NCI-H524 treated with DMSO at 0.1 percent for 48 hours (cell line): ENCODE results near the gene FOXN4.

Experiments
- DNase-seq: peaks from one replicate; lab custom pipeline; 2025; lab: John Stamatoyannopoulos, UW

Gene FOXN4

DNA sequence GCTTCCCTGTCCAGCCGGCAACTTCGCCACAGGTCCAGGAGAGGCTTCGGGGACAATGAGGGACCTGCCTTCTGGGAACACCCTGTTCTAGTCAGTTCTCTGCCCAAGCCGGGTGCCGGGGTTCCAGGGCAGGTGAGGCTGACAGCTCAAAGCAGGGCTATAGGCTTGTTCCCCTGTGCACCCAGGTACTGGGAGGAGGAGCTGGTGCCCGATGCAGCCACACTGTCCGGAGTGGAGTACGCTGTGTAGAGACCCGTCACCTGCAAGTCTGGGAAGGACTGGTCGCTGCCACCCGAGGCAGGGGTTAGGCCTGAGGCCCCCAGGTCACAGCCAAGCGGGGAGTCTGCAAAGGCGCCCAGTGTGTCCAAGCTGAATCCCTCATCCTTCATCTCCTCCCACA, 29.6 kb downstream of the FOXN4 start:
- no peak for DNase-seq

DNA sequence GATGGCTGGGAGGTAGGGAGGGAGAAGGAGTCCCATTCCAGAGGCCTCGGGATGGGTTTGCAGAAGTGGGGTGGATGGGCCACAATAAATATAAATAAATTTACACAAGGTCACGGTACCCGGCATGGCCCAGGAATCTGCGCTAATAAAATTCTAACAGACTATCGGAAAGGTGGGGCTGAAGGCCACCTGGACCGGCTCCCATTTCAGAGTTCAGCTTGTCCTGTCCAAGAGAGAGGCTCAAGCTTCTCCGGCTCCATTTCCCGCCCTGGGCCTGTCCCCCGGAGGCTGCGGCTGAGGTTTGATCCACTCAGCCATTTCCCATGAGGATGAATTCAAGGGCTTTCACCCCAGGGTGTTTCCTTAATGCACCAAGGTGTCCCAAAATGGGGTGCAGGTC, 30.2 kb downstream of the FOXN4 start:
- DNase-seq: no peak

DNA sequence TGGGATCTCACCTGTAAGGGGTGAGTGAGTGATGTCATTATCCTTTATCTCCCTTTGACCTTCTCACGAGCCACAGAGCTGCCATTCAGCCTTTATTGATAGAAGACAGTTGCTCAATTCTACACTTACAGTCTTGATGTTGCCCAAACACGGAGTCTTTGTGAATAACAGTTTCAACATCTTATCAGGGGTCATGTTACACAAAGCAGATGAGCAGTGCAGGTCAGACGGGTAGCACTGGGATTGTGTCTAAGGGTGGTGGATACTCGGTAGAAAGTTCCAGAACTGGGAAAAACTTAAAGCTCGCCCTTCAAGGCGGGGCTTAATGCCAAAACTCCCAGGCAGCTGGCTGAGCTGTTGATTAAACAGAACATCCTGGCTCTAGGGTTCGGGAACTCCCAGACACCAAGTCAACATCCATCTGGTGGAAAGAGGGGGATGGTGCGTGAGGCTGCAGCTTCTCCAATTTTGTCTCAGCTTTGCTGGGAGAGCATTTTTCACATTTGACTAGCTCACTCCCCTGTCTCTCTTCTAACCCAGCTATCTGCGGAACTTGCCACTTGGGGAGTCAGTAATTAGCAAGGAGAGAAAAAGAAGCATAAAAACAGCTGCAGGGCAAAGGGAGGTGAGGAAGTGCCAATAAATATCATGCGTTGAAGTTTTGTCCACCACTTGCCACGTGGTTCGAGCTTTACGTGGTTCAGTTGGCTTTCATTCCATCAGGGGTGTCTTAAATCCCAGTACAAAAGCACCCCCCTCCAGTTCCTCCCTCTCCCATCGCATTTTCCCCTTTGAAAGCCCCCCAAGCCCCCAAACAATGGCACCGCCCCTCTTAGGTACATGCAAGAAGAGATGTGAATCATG, 31.0 kb downstream of the FOXN4 start:
- DNase-seq: no peak

DNA sequence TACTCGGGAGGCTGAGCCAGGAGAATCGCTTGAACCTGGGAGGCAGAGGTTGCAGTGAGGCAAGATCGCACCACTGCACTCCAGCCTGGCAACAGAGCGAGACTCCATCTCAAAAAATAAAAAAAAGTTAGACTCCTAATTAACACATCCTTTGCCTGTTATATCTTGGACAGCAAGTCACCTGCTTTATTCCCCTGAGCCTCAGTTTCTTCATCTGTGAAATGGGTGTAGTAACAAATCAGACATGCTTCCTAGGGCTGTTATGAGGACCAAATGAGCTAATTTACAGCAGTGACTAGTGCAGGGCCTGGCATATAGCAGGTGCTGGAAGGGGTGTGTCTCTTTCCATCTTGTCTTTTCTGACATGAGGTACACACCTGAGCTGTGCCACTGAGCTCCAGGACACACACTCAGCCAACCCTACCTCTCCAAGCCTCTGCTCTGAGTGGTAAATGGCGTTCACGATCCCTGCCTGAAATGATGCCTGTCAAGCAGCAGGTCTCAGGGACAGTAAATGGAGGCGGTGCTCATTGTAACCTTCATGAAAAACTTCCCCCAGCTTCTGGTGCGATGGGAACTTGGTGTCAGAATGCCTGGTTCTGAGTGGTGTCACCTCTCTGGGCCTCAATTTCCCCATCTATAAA, 31.7 kb downstream of the FOXN4 start:
- no peak for DNase-seq

DNA sequence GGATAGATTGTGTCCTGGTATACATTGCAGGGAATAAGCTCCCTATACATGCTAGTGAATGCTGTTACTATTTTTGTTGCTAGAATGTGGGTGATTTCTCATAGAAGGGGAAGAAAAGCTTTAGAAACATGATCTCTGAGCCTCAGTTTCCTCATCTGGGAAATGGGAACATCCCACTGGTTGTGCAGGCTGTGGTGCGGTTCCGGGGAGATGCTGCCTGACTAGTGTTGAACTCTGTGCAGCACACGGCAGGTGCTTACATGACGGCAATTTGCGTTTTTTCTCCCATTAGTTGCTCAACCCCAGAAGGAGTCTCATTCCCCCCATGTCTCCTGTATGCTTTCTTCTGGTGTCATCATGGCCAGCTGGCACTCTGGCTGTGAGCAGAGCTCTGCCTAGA, 32.9 kb downstream of the FOXN4 start:
- no peak for DNase-seq

DNA sequence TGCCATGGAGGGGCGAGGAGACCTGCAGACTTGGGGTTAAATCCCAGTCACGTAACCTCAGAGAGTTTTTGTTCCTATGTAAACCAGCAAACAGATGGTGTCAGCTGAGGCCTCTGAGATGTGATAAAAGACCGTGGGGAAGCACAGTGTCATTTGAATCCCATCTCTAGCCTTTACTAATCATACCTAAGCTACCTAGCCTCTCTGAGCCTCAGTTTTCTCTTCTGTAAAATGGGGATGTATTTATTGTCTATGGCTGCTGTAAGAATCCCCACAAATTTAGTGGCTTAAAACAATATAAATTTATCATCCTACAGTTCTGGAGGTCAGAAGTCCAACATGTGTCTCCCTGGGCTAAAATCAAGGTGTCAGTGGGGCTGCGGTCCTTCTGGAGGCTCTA, 33.9 kb downstream of the FOXN4 start:
- DNase-seq: no peak

DNA sequence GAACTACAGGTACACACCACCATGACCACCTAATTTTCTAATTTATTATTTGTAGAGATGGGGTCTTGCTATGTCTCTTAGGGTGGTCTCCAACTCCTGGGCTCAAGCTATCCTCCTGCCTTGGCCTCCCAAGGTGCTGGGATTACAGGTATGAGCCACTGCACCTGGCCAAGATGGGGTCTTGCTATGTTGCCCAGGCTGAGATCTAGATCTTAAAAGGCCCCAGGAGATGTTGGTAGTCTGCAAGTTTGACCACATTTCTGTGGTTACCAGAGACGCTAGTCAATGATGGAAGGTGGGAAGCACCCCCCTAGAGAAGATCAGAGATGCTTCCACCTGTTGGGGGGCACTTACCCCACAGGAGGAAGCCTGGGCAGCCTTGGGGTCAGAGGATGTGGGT, 34.7 kb downstream of the FOXN4 start:
- DNase-seq: no peak

DNA sequence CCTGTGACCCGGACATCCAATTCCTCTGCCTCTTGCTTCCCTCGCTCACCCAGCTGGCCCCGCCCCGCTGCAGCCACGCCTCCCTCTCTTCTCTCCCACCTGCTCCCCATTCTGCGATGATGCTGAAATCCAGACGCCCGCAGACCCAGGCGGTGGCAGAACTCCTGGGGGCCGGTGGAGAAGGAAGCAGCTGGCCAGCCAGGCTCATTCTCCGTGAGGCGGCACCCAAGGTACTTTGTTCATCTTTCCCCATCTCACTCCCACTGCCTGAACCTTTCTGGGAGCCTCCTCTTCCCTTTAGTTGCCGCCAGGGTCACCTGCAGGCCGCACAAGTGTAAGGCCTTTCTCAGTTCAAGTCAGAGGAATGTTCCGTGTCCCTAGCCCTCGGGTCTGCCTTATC, 35.7 kb downstream of the FOXN4 start:
- DNase-seq: peak; percentile 32

DNA sequence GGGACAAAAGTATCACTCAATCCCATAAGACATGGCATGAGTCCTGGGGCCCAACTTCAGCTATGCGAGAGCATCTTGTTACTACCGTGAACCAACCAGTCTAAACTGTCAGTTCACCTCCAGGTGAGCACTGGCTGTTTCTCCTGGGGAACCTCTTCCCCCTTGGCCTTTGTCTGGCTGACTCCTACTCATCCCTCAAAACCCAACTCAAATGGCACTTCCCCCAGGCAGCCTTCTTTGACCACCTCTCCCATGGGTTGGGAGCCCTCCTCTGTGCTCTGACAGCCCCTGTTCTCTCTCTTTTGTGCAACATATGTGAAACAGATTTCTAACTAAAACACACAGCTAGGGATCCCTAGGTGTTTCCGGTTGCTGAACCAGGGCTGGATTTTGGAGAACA, 37.7 kb downstream of the FOXN4 start:
- no peak for DNase-seq

DNA sequence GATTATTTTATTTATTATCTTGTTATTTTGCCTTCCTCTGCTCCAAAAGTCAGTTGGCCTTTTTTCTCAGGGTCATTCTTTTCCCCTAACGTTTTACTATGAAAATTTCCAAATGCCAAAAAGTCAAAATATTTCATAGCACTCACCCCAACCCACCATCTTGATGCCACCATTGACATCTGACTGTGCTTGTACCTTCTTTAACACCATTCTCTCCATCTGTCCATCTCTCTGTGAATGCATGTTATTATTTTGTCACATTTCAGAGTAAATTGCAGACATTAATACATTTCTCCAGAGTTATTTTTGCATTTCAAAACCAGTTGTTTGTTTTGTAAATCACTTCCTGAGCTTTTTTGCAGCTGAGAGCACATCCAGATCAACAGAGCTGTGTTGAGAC, 38.6 kb downstream of the FOXN4 start:
- no peak for DNase-seq

DNA sequence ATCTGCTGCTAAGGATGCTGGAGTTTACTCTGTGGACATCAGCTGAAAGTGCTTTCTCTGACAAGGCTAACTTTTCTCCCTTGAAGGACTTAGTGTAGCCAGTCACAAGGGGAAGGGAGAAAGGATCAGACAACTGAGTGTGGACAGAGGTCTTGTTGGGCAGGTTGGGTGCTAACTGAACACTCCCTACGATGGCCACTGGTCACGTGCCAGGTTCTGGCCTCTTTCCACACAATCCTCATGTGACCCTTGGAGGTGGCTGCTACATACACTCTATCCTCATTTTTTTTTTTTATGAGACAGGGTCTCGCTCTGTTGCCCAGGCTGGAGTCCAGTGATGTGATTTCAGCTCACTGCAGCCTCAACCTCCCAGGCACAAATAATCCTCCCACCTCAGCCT, 39.7 kb downstream of the FOXN4 start:
- DNase-seq: no peak

DNA sequence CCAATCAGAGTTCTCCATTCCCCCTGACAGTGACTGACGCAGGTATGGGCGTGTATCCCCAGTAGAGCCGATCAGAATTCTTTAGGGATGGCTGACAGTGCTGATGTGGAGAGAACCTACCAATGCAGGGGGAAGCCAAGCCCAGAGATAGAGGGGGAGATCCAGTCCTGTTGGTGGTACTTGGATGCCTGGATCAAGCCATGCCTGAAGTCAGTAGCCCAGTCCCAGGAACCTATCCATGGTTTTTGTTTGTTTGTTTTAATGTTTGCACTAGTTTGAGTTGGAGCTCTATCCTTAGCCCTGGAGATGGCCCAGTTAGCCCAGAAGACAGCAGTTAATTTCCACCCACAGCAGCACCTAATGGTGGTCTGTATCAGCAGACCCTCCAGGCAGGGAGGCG, 40.2 kb downstream of the FOXN4 start:
- DNase-seq: no peak

DNA sequence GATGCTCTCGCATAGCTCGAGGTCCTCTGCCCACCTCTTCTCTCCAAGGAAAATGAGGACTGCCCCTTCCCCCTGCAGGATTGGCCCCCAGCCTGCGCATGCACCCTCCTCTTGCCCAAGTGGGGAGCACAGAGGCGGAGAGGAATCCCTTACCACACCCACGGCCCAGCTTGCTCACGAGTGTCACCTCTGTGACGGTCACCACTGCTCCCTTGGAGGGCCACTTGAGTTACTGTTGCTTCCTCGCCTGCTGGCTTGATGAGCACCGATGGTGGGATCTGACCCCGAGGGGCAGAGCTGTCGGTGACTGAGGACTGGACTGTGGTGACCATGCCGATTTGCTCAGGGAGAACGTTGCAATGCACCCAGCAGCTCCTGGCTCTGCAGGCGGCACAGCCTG, 41.7 kb downstream of the FOXN4 start:
- DNase-seq: no peak

DNA sequence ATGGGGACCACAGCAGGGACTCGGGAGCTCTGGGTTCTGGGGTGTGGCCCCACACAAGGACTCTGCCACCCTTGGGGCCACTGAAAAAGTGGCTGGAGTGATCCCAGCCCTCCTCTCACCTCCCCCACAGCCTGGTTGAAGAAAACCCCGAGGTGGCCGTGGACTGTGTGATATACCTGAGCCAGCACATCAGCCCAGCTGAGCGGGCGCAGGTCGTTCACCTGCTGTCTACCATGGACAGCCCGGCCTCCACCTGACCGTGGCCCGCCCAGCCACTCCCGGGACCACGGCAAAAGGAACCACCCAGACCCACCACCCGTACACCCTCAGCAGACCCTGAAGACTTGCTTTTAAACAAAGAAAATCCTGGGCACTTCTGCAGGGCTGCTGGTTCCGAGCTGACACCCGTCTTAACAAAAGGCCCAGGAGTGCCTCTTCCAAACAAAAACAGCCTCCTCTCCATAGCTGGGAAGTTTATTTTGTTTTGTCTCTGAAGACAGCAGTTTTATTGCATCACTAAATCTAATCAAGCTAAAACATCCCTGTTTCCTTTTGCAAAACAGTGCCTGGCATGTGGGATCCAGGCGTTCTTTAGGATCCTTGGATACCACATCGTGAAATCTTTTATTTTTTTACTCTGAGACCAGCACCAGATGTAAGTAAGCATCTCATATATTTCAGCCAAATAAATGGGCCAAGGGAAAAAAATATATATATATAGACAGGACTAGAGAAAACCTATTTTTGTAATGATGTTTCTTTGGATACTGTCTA, 42.8 kb downstream of the FOXN4 start:
- DNase-seq: no peak

DNA sequence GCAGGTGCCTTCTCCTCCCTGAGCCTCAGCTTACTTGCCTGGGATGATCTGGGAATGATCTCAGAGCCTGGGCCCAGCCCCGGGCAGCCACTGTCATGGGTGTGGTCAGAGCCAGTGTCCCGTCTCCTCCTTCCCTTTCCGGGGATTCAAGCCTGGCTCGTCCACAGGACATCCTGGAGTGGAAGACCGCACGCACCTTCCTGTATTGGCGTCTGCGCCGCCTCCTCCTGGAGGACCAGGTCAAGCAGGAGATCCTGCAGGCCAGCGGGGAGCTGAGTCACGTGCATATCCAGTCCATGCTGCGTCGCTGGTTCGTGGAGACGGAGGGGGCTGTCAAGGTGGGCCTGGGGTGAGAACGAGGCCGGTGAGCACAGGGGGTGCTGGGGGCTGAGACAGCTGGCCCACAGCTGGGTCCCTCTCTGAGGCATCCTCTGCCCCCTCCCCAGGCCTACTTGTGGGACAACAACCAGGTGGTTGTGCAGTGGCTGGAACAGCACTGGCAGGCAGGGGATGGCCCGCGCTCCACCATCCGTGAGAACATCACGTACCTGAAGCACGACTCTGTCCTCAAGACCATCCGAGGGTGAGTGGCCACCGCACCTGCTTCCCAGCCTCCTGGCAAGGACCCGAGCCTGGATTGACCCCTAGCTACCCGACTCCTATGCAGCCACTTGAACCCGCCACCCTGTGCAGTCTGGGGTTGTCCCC, 44.0 kb downstream of the FOXN4 start:
- no peak for DNase-seq

DNA sequence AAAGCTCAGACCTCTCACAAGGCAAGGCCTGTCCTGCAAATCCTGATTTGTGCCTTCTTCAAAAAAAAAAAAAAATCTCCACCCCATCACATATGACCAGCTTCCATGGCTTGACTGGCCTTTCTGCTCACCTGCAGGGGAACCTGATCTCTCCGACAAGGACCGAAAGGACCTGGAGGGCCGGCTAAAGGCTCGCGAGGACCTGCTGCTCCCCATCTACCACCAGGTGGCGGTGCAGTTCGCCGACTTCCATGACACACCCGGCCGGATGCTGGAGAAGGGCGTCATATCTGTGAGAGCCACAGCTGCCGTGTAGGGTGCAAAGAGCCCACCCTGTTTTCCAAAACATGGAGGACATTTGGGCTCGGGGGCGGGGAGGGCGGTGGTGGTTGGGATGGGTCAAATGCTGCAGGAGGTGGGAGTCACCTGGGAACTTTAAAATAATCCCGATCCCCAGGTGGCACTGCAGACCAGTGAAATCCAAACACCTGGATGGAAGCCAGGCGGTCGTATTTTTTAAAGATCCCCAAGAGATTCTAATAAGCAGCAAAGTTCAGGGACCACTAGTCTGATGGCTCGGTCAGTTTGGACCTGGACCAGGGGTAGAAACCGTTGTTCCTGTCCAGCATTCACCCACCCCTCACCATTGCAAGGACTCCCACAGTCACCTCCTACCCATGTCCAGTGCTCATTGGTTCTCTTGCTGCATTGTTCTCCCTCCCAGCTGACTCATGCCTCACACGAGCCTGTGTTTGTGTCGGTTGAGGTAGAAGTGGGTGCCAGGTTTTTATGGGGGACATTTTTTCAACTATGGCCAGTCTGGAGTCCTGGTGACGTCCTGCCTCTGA, 44.8 kb downstream of the FOXN4 start:
- no peak for DNase-seq

DNA sequence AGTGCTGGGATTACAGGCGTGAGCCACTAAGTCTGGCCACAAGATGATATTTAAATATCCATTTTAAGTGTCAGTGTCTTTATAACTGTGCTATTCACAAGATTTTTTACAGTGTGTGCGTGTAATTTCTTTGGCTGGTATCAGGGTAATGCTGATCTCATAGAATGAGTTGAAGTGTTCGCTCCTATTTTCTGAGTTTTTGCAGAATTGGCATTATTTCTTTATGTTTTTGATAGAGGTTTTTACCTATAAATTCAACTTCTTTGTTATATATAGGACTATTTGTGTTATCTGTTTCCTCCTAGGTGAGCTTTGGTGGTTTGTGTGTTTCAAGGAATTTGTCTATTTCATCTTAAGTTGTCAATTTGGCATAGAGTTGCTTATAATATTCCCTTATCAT, 45.6 kb downstream of the FOXN4 start:
- DNase-seq: no peak

DNA sequence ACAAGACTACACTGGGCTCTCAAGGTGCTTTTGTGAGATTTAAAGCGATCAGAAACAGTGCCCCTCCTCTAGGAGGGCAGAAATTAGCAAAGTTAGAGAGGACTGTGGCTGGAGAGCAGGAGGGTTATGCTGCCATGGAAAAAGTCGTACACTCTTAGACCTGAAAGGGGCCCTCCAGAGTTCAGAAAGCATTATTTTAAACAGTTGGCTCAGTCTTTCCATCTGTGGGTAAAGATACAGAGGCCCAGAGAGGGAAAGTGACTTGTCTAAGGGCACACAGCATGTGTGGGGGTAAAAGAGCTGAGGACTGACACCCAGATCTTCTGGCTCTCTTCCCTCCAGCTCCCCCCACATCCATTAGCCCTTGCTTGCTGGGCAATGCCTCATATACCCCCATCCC, 47.1 kb downstream of the FOXN4 start:
- DNase-seq: no peak

DNA sequence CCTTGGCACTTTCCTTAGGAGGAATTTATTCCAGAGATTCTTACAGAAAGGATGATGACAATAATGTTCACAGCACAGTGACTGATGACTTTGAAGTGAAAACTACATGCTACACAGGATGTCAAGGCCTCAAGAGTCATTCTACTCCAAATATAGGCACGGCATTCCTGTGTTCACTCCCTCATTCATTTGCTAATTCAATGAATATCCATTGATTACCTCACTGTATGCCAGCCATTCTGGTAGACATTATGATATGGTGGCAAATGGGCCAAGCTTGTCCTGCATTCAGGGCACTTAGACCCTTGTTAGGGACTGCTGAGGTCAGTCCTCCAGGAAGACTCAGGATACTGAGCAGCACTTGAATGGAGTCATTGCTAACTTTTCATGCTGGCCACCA, 48.0 kb downstream of the FOXN4 start:
- no peak for DNase-seq

DNA sequence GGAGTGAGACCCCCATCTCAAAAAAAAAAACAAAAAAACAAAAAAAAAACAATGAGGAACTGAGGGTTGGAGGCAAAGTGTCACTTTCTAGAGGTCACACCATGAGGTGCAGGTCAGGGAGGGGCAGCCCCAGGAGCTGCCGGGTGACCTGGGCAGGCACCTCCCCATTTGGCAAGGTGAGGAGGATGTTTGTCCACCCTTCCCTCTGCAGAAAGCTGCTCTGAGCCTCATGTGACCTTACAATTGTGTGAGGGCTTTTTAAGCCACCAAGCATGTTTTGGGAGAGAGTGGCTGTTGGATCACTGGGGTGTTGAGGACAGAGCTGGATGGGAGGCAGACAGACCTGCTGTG, 49.6 kb downstream of the FOXN4 start:
- no peak for DNase-seq
